B cell (primary cell): Measurements from ENCODE around the gene GON7. TPM values are rescaled to one million over a fixed set of nuclear protein-coding genes. Genes with fewer than 3 reads are reported as not detected.

Source experiments
- ATAC-seq: fragments of 200-7000 bp; cut with Tn5 transposase; one replicate; pipeline ENCODE4 v1.10.0; 2021; ENCODE audit warnings: low read depth, mild to moderate bottlenecking, moderate number of reproducible peaks, moderate library complexity
- CTCF ChIA-PET: fragments of 350-600 bp; sonication (Branson Sonifier 250); formaldehyde crosslinking; loops from one replicate; lab custom pipeline; 2021; ENCODE audit warnings: antibody characterized with exemption, inconsistent platforms; lab: Charles Lee
- POLR2A ChIA-PET: fragments of 350-600 bp; sonication (Branson Sonifier 250); formaldehyde crosslinking; loops from one replicate; lab custom pipeline; 2021; ENCODE audit warnings: antibody characterized with exemption; lab: Charles Lee
- DNase-seq: peaks from one replicate; pipeline ENCODE4 v3.0.0; 2013
- H2AFZ ChIP-seq: 2 replicates; pipeline ENCODE4 v1.6.1; 2012; ENCODE audit warnings: mild to moderate bottlenecking, low read depth, low read length; ENCODE audit not compliant: insufficient read depth, poor library complexity, severe bottlenecking
- H3K27ac ChIP-seq, 2 donors: 1 replicate in 1 of 2; 2 replicates in 1 of 2; pipeline ENCODE4 v1.5.1; 2012 to 2013; ENCODE audit warnings: low read length in 2 of 2, mild to moderate bottlenecking in 2 of 2, moderate library complexity in 1 of 2
- H3K27me3 ChIP-seq, 4 experiments: fragments of 200-600 bp in 1 of 4; sonication (generic) in 1 of 4; replicated peaks in 1 of 4; 1 replicate in 2 of 4; 2 replicates in 2 of 4; pipeline versions ENCODE4 v1.6.1 to v1.7.0; 2013 to 2016; ENCODE audit warnings: low read length in 3 of 4, mild to moderate bottlenecking in 2 of 4, mixed read lengths in 1 of 4, moderate library complexity in 1 of 4; ENCODE audit not compliant: insufficient read depth in 4 of 4, control insufficient read depth in 3 of 4; ENCODE audit errors: control extremely low read depth in 1 of 4
- H3K36me3 ChIP-seq, 2 experiments: replicated peaks in 1 of 2; 1 replicate in 1 of 2; 2 replicates in 1 of 2; pipeline versions ENCODE4 v1.6.1 to v1.7.1; 2013; ENCODE audit warnings: low read length in 1 of 2; ENCODE audit not compliant: insufficient read depth in 2 of 2, control insufficient read depth in 1 of 2; ENCODE audit errors: control extremely low read depth in 1 of 2, extremely low read depth in 1 of 2
- H3K4me1 ChIP-seq, 2 donors: fragments of 200-600 bp in 1 of 2; sonication (generic) in 1 of 2; 1 replicate in 1 of 2; 2 replicates in 1 of 2; pipeline versions ENCODE4 v1.5.1 to v1.6.1; 2013 to 2017; ENCODE audit warnings: low read length in 2 of 2; ENCODE audit not compliant: control insufficient read depth in 2 of 2, insufficient read depth in 2 of 2
- H3K4me2 ChIP-seq: replicated peaks from 2 replicates; pipeline ENCODE3; 2012; ENCODE audit warnings: mild to moderate bottlenecking, low read depth, low read length; ENCODE audit not compliant: poor library complexity, severe bottlenecking
- H3K4me3 ChIP-seq, 5 experiments: fragments of 200-600 bp in 1 of 5; sonication (generic) in 1 of 5; 1 replicate in 3 of 5; 2 replicates in 2 of 5; pipeline versions ENCODE4 v1.5.1 to v1.7.0; 2011 to 2016; ENCODE audit warnings: low read length in 4 of 5, mild to moderate bottlenecking in 4 of 5, low read depth in 2 of 5, control low read depth in 1 of 5, moderate library complexity in 1 of 5; ENCODE audit not compliant: insufficient read depth in 1 of 5; ENCODE audit errors: control extremely low read depth in 1 of 5, extremely low read depth in 1 of 5
- H3K79me2 ChIP-seq: fragments of 200-600 bp; sonication (generic); one replicate; pipeline ENCODE4 v1.6.0; 2016; ENCODE audit warnings: low read length; ENCODE audit not compliant: control insufficient read depth, insufficient read depth
- H3K9ac ChIP-seq: fragments of 200-600 bp; sonication (generic); 2 replicates; pipeline ENCODE4 v1.6.1; 2017; ENCODE audit warnings: mild to moderate bottlenecking, low read length, moderate library complexity
- H3K9me3 ChIP-seq, 3 donors: one replicate each; pipeline versions ENCODE4 v1.6.1 to v1.7.1; 2013; ENCODE audit warnings: low read length in 2 of 3; ENCODE audit not compliant: control insufficient read depth in 2 of 3, insufficient read depth in 1 of 3; ENCODE audit errors: control extremely low read depth in 1 of 3
- H4K20me1 ChIP-seq: 2 replicates; pipeline ENCODE4 v1.6.0; 2012; ENCODE audit warnings: mild to moderate bottlenecking, low read length; ENCODE audit not compliant: insufficient read depth, control insufficient read depth, poor library complexity, severe bottlenecking
- H3K27ac Mint-ChIP-seq: one replicate; pipeline ENCODE4 v1.8.0; 2021; ENCODE audit warnings: mixed read lengths
- H3K27me3 Mint-ChIP-seq: one replicate; pipeline ENCODE4 v1.8.0; 2021; ENCODE audit warnings: mixed read lengths
- H3K4me1 Mint-ChIP-seq: one replicate; pipeline ENCODE4 v1.8.0; 2021; ENCODE audit warnings: mixed read lengths
- H3K4me3 Mint-ChIP-seq: one replicate; pipeline ENCODE4 v1.8.0; 2021; ENCODE audit warnings: mixed read lengths
- H3K9me3 Mint-ChIP-seq: one replicate; pipeline ENCODE4 v1.8.0; 2022; ENCODE audit warnings: mixed read lengths; ENCODE audit not compliant: insufficient read depth
- CTCF ChIP-seq: fragments of 200-600 bp; IDR thresholded peaks from one replicate; pipeline ENCODE4 v1.8.0; 2022; ENCODE audit warnings: antibody characterized with exemption, mild to moderate bottlenecking
- EZH2 ChIP-seq: IDR thresholded peaks from 2 replicates; pipeline ENCODE4 v1.6.1; 2012; ENCODE audit warnings: borderline replicate concordance, low read depth, mild to moderate bottlenecking, moderate library complexity, low read length; ENCODE audit not compliant: insufficient read depth, poor library complexity, severe bottlenecking
- WGBS: methylation state at CpG from one replicate; pipeline ENCODE4 v1.1.5; 2013; ENCODE audit warnings: missing lambda C conversion rate; ENCODE audit not compliant: insufficient coverage; 5-methylcytosine and 5-hydroxymethylcytosine counted together
- intact Hi-C: fragments of 100-400 bp; cut with micrococcal nuclease; formaldehyde crosslinking; loops from one replicate; pipeline ENCODE4 v1.10.0; 2022
- polyA plus RNA-seq: library from polyadenylated mRNA; depleted of rRNA; stranded (reverse); fragments of >200 nt; gene quantifications from 2 replicates; pipeline ENCODE4 v1.2.3, GENCODE V29; 2012
- total RNA-seq, 2 donors: library from RNA; stranded (reverse); fragments of 120-200 nt in 1 of 2; gene quantifications; 1 replicate in 1 of 2; 2 replicates in 1 of 2; pipeline versions ENCODE4 v1.2.3 to v1.2.4, GENCODE V29; 2013 to 2022

The GON7 gene
- total and polyA plus RNA-seq, 2 donors (not counting 1 experiment from before 2014, with no cell fraction given): 4.3 to 8.9 TPM

GRCh38 chr14:93156693-93157369, 50.0 kb downstream of the GON7 start:
- H3K4me3 ChIP-seq: no peak overlapping the region
- no peak overlapping the region for H3K27ac ChIP-seq
- ChIA-PET CTCF (no interaction called here), POLR2A (no interaction called here)
- Mint-ChIP-seq H3K27ac (no peak overlapping the region), H3K9me3 (no peaks in the 10 kb centered on the region), H3K4me3 (no peak overlapping the region), H3K27me3 (peaks cover 3% of the 10 kb centered on the region), H3K4me1 (no peaks in the 10 kb centered on the region)
- TF ChIP-seq CTCF: no peak
- TF ChIP-seq EZH2: no peak
- no peaks in the 10 kb centered on the region for H3K4me1 ChIP-seq
- H3K27me3 ChIP-seq: peaks cover 0 to 3% (median 0%) of the 10 kb centered on the region in 4 experiments
- WGBS: 80% methylated on average over 5 of the region's 8 CpGs
- no peak overlapping the region for H2AFZ ChIP-seq
- intact Hi-C loops: no loop called here
- H3K36me3 ChIP-seq: no peaks in the 10 kb centered on the region
- H3K4me2 ChIP-seq: no peak overlapping the region
- ATAC-seq: no peak
- H4K20me1 ChIP-seq: no peaks in the 10 kb centered on the region
- H3K9me3 ChIP-seq: no peaks in the 10 kb centered on the region
- H3K79me2 ChIP-seq: no peaks in the 10 kb centered on the region
- DNase-seq: no peak
- H3K9ac ChIP-seq: no peak overlapping the region

- WGBS: no CpG with 5 or more reads among the region's 2 CpGs
- DNase-seq (no peak), ATAC-seq (no peak)
- intact Hi-C loops: no loop called here
- Mint-ChIP-seq H3K27ac (no peak overlapping the region), H3K27me3 (peaks cover 6% of the 10 kb centered on the region), H3K4me3 (no peak overlapping the region), H3K4me1 (no peaks in the 10 kb centered on the region), H3K9me3 (no peaks in the 10 kb centered on the region)
- H3K4me1 ChIP-seq: no peaks in the 10 kb centered on the region
- H3K4me3 ChIP-seq: no peak overlapping the region
- no peak for TF ChIP-seq EZH2
- TF ChIP-seq CTCF: no peak
- ChIA-PET POLR2A (no interaction called here), CTCF (no interaction called here)
- H3K36me3 ChIP-seq: no peaks in the 10 kb centered on the region
- no peak overlapping the region for H3K27ac ChIP-seq
- no peak overlapping the region for H3K9ac ChIP-seq
- H4K20me1 ChIP-seq: no peaks in the 10 kb centered on the region
- no peak overlapping the region for H3K4me2 ChIP-seq
- no peaks in the 10 kb centered on the region for H3K9me3 ChIP-seq
- H2AFZ ChIP-seq: no peak overlapping the region
- H3K27me3 ChIP-seq: peaks cover 0 to 3% (median 0%) of the 10 kb centered on the region in 4 experiments
- no peaks in the 10 kb centered on the region for H3K79me2 ChIP-seq
These were observed 51.2 kb downstream of the GON7 start for GRCh38 chr14:93155667-93156066.
